22Rv1 (cell line): ENCODE results near the gene PLPP1.

Experiments
- H3K27ac ChIP-seq: fragments of 450-650 bp; 2 replicates; pipeline ENCODE4 v1.5.1; 2017
- CTCF ChIP-seq: fragments of 450-650 bp; IDR thresholded peaks from 2 replicates; pipeline ENCODE4 v1.5.1; 2017; ENCODE audit warnings: mild to moderate bottlenecking
- ZFX ChIP-seq: fragments of 450-650 bp; IDR thresholded peaks from 2 replicates; pipeline ENCODE4 v1.6.1; 2017; ENCODE audit warnings: antibody characterized with exemption, borderline replicate concordance

Gene PLPP1

GRCh38 chr5:55575815-55576583 lies 41.2 kb upstream of the PLPP1 start:
- no peak for TF ChIP-seq CTCF
- no peak for TF ChIP-seq ZFX
- H3K27ac ChIP-seq, result peak overlapping the region; percentile 95

GRCh38 chr5:55572600-55572999 lies 37.8 kb upstream of the PLPP1 start:
- H3K27ac ChIP-seq, result peak overlapping the region; percentile 95
- TF ChIP-seq ZFX (no peak), CTCF (no peak)

- H3K27ac ChIP-seq, result peak overlapping the region; percentile 95
- TF ChIP-seq CTCF (no peak), ZFX (no peak)
Observed at GRCh38 chr5:55572020-55572419, 37.3 kb upstream of the PLPP1 start.

- no peak for TF ChIP-seq CTCF
- no peak for TF ChIP-seq ZFX
Observed at GRCh38 chr5:55570570-55570969, 35.8 kb upstream of the PLPP1 start.

GRCh38 chr5:55570026-55570425 lies 35.3 kb upstream of the PLPP1 start:
- TF ChIP-seq CTCF, result no peak
- no peak for TF ChIP-seq ZFX

More at GRCh38 chr5:55570570-55570969, 35.8 kb upstream of the PLPP1 start:
- peak overlapping the region; percentile 95 for H3K27ac ChIP-seq

GRCh38 chr5:55569513-55569865 lies 34.7 kb upstream of the PLPP1 start:
- TF ChIP-seq CTCF (no peak), ZFX (no peak)
- peak overlapping the region; percentile 95 for H3K27ac ChIP-seq

More at GRCh38 chr5:55570026-55570425, 35.3 kb upstream of the PLPP1 start:
- H3K27ac ChIP-seq, result peak overlapping the region; percentile 95

- H3K27ac ChIP-seq, result peak overlapping the region; percentile 95
- no peak for TF ChIP-seq ZFX
- TF ChIP-seq CTCF, result no peak
Observed at GRCh38 chr5:55568654-55569512, 34.1 kb upstream of the PLPP1 start.
